ENCODE data around the gene TEX44.

TEX44 gene

GRCh38 chr2:231597014-231597611 lies 4.4 kb downstream of the TEX44 start:
- Histone ChIP-seq H3K27me3 (ENCODE audit: control insufficient read depth, insufficient read depth, low read length) (no peaks in the 10 kb centered on the region), H3K9me3 (ENCODE audit: control insufficient read depth, insufficient read depth, low read length) (no peaks in the 10 kb centered on the region), H3K27ac (ENCODE audit: low read depth, low read length) (no peak overlapping the region), H3K4me3 (ENCODE audit: low read depth, low read length) (no peak overlapping the region), H3K4me1 (ENCODE audit: control insufficient read depth, insufficient read depth, low read length) (peaks cover 11% of the 10 kb centered on the region), H3K9ac (ENCODE audit: low read depth, low read length) (no peak overlapping the region), H3K36me3 (ENCODE audit: control insufficient read depth, insufficient read depth, low read length) (no peaks in the 10 kb centered on the region)

- Histone ChIP-seq H3K9me3 (ENCODE audit: control insufficient read depth, insufficient read depth, low read length) (no peaks in the 10 kb centered on the region), H3K9ac (ENCODE audit: low read depth, low read length) (no peak overlapping the region), H3K4me1 (ENCODE audit: control insufficient read depth, insufficient read depth, low read length) (peaks cover 11% of the 10 kb centered on the region), H3K36me3 (ENCODE audit: control insufficient read depth, insufficient read depth, low read length) (no peaks in the 10 kb centered on the region), H3K4me3 (ENCODE audit: low read depth, low read length) (no peak overlapping the region), H3K27ac (ENCODE audit: low read depth, low read length) (no peak overlapping the region), H3K27me3 (ENCODE audit: control insufficient read depth, insufficient read depth, low read length) (no peaks in the 10 kb centered on the region)
Observed at GRCh38 chr2:231597627-231598026, 5.0 kb downstream of the TEX44 start.

DNA sequence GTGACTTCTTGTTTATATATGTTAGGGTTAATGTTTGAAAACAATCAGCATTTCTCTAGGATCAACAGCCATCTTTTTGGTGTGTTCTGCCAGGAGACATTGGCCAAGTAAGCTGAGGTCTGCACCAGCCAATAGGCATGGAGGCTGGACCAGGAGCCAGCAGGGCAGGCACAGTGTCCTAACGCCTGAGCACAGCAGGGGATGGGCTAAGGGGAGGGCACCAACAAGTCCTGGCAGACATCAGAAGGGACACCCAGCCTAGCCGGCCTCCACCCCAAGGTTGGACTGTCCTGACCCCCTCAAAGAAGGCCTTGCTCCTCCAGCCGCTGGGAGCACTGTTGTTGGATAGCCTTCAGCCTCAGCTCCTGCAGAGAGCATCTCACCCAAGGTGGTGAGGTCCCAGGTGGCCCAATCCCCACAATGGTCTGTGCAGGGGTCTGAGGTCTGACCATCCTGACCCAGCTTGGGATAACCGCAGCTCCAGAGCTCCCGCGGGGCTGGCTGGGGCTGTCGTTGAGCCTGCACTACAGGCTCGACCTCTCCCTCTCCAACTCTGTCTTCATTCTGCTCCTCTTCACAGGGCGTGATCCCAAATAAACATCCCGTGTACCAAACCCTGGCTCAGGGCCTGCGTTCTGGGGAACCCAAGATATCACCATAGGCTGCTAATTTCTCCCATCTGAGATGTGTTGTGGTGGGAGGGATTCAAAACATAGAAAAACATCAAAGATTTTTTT lies 8.1 kb downstream of the TEX44 start:
- H3K27me3 ChIP-seq (ENCODE audit: control insufficient read depth, insufficient read depth, low read length) = no peaks in the 10 kb centered on the region
- H3K4me3 ChIP-seq (ENCODE audit: low read depth, low read length) = no peak overlapping the region
- H3K27ac ChIP-seq (ENCODE audit: low read depth, low read length) = peak overlapping the region; percentile 57
- H3K9me3 ChIP-seq (ENCODE audit: control insufficient read depth, insufficient read depth, low read length) = no peaks in the 10 kb centered on the region
- no peaks in the 10 kb centered on the region for H3K36me3 ChIP-seq (ENCODE audit: control insufficient read depth, insufficient read depth, low read length)
- H3K4me1 ChIP-seq (ENCODE audit: control insufficient read depth, insufficient read depth, low read length) = peaks cover 26% of the 10 kb centered on the region
- H3K9ac ChIP-seq (ENCODE audit: low read depth, low read length) = no peak overlapping the region

DNA sequence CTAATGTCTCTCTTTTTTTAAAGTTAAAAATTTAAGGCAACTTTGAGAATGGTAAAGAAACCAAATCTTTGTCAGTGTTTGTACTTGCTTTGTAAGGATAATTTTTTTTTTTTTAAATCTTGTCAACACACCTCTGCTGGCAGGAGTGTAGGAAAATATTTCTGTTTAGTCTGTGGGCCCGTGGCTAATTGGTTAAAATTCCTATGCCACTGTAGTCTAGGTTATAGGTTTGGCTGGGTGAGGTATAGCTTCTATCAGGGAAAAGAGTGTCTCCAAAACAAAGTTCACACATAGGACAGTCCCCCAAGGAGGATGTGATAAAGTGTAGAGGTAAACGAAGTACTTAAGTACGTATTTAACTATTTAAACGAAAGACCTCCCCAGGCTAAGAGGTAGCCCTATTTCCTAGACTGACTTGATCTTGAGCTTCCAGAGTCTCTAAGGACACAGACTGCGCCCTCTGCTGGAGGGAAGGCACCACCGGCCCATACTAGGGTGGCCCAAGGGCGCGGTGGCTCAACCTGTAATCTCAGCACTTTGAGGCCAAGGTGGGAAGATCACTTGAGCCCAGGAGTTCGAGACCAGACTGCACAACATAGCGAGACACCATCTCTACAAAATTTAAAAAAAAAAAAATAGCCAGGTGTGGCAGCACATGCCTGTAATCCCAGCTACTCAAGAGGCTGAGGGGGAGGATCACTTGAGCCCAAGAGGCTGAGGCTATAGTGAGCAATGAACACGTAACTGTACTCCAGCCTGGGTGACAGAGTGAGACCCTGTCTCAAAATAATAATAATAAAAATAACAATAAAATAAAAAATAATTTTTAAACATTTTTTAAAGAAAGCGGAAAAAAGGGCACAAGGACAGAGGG lies 8.9 kb downstream of the TEX44 start:
- Histone ChIP-seq H3K4me3 (ENCODE audit: low read depth, low read length) (no peak overlapping the region), H3K9ac (ENCODE audit: low read depth, low read length) (no peak overlapping the region), H3K9me3 (ENCODE audit: control insufficient read depth, insufficient read depth, low read length) (no peaks in the 10 kb centered on the region), H3K27ac (ENCODE audit: low read depth, low read length) (peak overlapping the region; percentile 57), H3K4me1 (ENCODE audit: control insufficient read depth, insufficient read depth, low read length) (peaks cover 28% of the 10 kb centered on the region), H3K27me3 (ENCODE audit: control insufficient read depth, insufficient read depth, low read length) (no peaks in the 10 kb centered on the region), H3K36me3 (ENCODE audit: control insufficient read depth, insufficient read depth, low read length) (no peaks in the 10 kb centered on the region)

GRCh38 chr2:231602859-231603467 lies 10.3 kb downstream of the TEX44 start:
- no peak overlapping the region for H3K9ac ChIP-seq (ENCODE audit: low read depth, low read length)
- no peak overlapping the region for H3K27ac ChIP-seq (ENCODE audit: low read depth, low read length)
- H3K4me3 ChIP-seq (ENCODE audit: low read depth, low read length) = no peak overlapping the region

DNA sequence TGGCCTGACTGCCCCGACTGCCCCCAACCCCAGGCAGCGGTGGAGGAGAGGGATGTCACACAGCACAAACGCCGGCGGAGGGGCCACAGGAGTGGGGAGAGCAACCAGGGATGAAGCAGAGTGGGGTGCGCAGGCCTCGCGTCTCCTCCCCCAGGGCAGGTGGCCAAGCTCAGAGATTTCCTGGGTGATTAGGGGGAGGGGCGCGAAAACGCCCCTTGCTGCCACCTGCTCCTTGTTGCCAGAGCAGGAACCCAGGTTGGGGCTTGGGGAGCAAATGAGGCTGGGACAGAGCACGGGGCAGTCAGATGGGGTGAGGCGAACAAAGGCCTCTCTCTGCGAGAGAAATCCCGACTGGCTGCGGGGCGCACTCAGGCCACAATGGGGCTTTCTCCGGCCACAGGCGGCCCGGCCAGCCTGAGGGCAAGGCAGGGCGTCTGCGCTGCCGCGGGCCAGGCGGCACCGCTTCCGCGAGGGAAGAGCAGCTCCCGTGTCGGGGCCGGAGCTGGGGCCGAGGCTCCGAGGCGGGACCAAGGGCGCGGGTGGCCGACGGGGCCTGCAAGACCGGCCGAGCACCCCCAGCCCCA lies 11.5 kb downstream of the TEX44 start:
- Histone ChIP-seq H3K27me3 (ENCODE audit: control insufficient read depth, insufficient read depth, low read length) (no peaks in the 10 kb centered on the region), H3K9ac (ENCODE audit: low read depth, low read length) (peak overlapping the region; percentile 71), H3K4me1 (ENCODE audit: control insufficient read depth, insufficient read depth, low read length) (peaks cover 28% of the 10 kb centered on the region), H3K4me3 (ENCODE audit: low read depth, low read length) (peak overlapping the region; percentile 46; the same call in 1 of the 2 replicates), H3K27ac (ENCODE audit: low read depth, low read length) (peak overlapping the region; percentile 91), H3K36me3 (ENCODE audit: control insufficient read depth, insufficient read depth, low read length) (no peaks in the 10 kb centered on the region), H3K9me3 (ENCODE audit: control insufficient read depth, insufficient read depth, low read length) (no peaks in the 10 kb centered on the region)

More at GRCh38 chr2:231602859-231603467, 10.3 kb downstream of the TEX44 start:
- H3K36me3 ChIP-seq (ENCODE audit: control insufficient read depth, insufficient read depth, low read length) = no peaks in the 10 kb centered on the region
- peaks cover 28% of the 10 kb centered on the region for H3K4me1 ChIP-seq (ENCODE audit: control insufficient read depth, insufficient read depth, low read length)
- H3K9me3 ChIP-seq (ENCODE audit: control insufficient read depth, insufficient read depth, low read length) = no peaks in the 10 kb centered on the region
- H3K27me3 ChIP-seq (ENCODE audit: control insufficient read depth, insufficient read depth, low read length) = no peaks in the 10 kb centered on the region

DNA sequence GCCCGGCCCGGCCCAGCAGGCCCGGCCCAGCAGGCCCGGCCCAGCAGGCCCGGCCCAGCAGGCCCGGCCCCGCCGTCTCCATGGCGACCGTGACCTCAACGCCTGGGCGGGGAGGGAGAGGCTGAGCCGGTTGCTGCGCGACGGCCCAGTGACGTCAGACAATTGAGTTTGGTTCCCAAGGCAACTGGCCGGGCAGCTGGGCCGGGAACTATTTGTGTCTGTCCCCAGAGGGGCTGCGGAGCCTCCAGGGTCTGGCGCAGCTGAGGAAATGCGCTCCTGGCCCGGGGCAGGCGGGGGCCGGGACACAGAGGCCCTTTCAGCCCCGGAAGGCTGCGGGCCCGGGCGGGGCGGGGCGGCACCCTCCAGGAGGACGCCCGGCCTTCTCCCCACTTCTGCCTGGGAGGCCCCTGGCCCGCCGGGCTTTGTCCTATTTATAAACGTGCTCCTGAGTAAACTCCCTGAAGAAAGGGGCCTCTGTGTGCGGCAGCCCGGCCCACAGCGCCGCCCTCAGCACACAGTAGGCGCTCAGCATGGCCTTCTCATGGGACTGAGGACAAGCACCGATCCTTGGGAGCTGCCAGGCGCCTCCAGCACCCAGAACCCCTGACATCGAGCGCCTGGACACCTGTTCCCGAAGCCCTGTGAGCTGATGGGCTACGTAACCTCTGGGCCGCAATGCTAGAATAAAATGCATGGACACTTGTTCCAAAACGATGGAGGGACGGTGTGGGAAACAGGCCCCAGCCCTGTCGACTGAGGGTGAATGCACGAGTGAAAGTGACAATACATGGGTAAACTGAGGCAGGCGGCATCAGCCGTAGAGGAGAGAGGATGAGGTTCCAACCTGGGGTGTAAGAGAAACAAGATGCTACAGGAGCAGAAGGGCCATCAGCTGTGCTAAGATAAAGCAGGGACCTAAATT lies 12.3 kb downstream of the TEX44 start:
- H3K9me3 ChIP-seq (ENCODE audit: control insufficient read depth, insufficient read depth, low read length) = no peaks in the 10 kb centered on the region
- H3K9ac ChIP-seq (ENCODE audit: low read depth, low read length) = no peak overlapping the region
- peak overlapping the region; percentile 91 for H3K27ac ChIP-seq (ENCODE audit: low read depth, low read length)
- no peaks in the 10 kb centered on the region for H3K27me3 ChIP-seq (ENCODE audit: control insufficient read depth, insufficient read depth, low read length)
- peaks cover 28% of the 10 kb centered on the region for H3K4me1 ChIP-seq (ENCODE audit: control insufficient read depth, insufficient read depth, low read length)
- H3K4me3 ChIP-seq (ENCODE audit: low read depth, low read length) = peak overlapping the region; percentile 46
- no peaks in the 10 kb centered on the region for H3K36me3 ChIP-seq (ENCODE audit: control insufficient read depth, insufficient read depth, low read length)

- Histone ChIP-seq H3K36me3 (ENCODE audit: control insufficient read depth, insufficient read depth, low read length) (no peaks in the 10 kb centered on the region), H3K9me3 (ENCODE audit: control insufficient read depth, insufficient read depth, low read length) (no peaks in the 10 kb centered on the region), H3K4me1 (ENCODE audit: control insufficient read depth, insufficient read depth, low read length) (peaks cover 26% of the 10 kb centered on the region), H3K9ac (ENCODE audit: low read depth, low read length) (no peak overlapping the region), H3K4me3 (ENCODE audit: low read depth, low read length) (no peak overlapping the region), H3K27ac (ENCODE audit: low read depth, low read length) (peak overlapping the region; percentile 91), H3K27me3 (ENCODE audit: control insufficient read depth, insufficient read depth, low read length) (no peaks in the 10 kb centered on the region)
Observed at GRCh38 chr2:231605607-231606091, 13.0 kb downstream of the TEX44 start.

GRCh38 chr2:231606941-231607340 lies 14.3 kb downstream of the TEX44 start:
- Histone ChIP-seq H3K27me3 (ENCODE audit: control insufficient read depth, insufficient read depth, low read length) (no peaks in the 10 kb centered on the region), H3K27ac (ENCODE audit: low read depth, low read length) (no peak overlapping the region), H3K4me3 (ENCODE audit: low read depth, low read length) (no peak overlapping the region), H3K36me3 (ENCODE audit: control insufficient read depth, insufficient read depth, low read length) (no peaks in the 10 kb centered on the region), H3K9me3 (ENCODE audit: control insufficient read depth, insufficient read depth, low read length) (no peaks in the 10 kb centered on the region), H3K9ac (ENCODE audit: low read depth, low read length) (no peak overlapping the region), H3K4me1 (ENCODE audit: control insufficient read depth, insufficient read depth, low read length) (peaks cover 24% of the 10 kb centered on the region)

All from HUES48 (cell line).